GM19238 (cell line): ENCODE measurements around the gene RHBDL3.

Source experiments
- DNase-seq: peaks from one replicate; pipeline ENCODE4 v3.0.0; 2011; ENCODE audit warnings: low spot score; ENCODE audit not compliant: insufficient read length

The RHBDL3 gene

GRCh38 chr17:32356750-32357149, 91.1 kb downstream of the RHBDL3 start:
- DNase-seq, result no peak

- no peak for DNase-seq
Observed at GRCh38 chr17:32357615-32358014, 92.0 kb downstream of the RHBDL3 start.

GRCh38 chr17:32361270-32361669, 95.6 kb downstream of the RHBDL3 start:
- DNase-seq, result no peak

- DNase-seq, result no peak
Observed at GRCh38 chr17:32370426-32370825, 104.8 kb downstream of the RHBDL3 start.
